Measurements from ENCODE around the gene RREB1. TPM values are rescaled to one million over a fixed set of nuclear protein-coding genes. Genes with fewer than 3 reads are reported as not detected.
A peak's percentile ranks its signal among the peaks of the same experiment; 100 is the strongest.

Gene RREB1
- total RNA-seq, 6 donors from 2014 or later = 44.2 to 112 (median 60.5) TPM

DNA sequence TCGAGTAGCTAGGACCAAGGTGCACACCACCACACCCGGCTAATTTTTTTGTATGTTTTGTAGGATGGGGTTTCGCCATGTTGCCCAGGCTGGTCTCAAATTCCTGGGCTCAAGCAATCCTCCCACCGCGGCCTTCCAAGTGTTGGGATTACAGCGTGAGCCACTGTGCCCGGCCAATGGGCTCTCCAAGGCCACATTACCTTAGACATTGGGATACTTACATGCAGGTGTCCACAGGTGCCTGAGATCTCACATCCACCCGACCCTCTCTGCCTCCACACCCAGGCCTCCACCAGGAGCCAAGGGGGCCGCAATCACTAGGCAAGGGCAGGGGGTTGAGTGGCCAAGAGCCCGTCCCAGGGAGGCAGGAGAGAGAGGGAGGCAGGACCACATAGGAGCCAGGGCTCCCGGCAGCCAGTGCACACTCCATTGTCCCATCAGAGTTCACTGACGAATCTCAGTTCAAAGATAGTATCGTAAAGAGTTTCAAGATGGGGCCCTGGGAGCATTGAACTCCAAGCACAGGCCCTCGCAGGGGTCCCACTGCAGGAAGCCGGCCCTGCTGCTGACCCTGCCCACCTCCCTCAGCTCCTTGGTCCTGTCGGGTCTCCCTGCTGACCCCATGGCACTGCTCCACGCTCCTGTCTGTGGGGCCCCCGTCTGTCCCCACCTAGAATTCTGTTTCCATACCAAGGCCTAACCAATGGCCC lies 149.9 kb downstream of the RREB1 start:
- H3K4me1 ChIP-seq = peaks cover 22 to 25% (median 23%) of the 10 kb centered on the region in 4 donors
- H3K27me3 ChIP-seq = no peaks in the 10 kb centered on the region
- H3K27ac ChIP-seq = no peak overlapping the region
- DNase-seq = no peak
- H3K4me3 ChIP-seq = no peak overlapping the region
- 90 to 97% methylated on average over 18 of the region's 18 CpGs for WGBS, 2 donors
- no peaks in the 10 kb centered on the region for H3K36me3 ChIP-seq
- H3K9me3 ChIP-seq = peaks cover 0 to 16% (median 9%) of the 10 kb centered on the region in 4 donors
- no peak for ATAC-seq (ENCODE audit: low FRiP score in 2 of 2)
- TF ChIP-seq, protein P1, sequence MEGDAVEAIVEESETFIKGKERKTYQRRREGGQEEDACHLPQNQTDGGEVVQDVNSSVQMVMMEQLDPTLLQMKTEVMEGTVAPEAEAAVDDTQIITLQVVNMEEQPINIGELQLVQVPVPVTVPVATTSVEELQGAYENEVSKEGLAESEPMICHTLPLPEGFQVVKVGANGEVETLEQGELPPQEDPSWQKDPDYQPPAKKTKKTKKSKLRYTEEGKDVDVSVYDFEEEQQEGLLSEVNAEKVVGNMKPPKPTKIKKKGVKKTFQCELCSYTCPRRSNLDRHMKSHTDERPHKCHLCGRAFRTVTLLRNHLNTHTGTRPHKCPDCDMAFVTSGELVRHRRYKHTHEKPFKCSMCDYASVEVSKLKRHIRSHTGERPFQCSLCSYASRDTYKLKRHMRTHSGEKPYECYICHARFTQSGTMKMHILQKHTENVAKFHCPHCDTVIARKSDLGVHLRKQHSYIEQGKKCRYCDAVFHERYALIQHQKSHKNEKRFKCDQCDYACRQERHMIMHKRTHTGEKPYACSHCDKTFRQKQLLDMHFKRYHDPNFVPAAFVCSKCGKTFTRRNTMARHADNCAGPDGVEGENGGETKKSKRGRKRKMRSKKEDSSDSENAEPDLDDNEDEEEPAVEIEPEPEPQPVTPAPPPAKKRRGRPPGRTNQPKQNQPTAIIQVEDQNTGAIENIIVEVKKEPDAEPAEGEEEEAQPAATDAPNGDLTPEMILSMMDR (IDR thresholded peaks at IDR 0.05) = no peak
- TF ChIP-seq EP300 (IDR thresholded peaks at IDR 0.05) = no peak
- no peak for TF ChIP-seq POLR2AphosphoS5 (IDR thresholded peaks at IDR 0.05)
- no peak for TF ChIP-seq POLR2A (IDR thresholded peaks at IDR 0.05)

GRCh38 chr6:7258231-7258763 lies 150.5 kb downstream of the RREB1 start:
- WGBS, 2 donors = 80 to 82% methylated on average over 8 to 9 of the region's 9 CpGs
- Histone ChIP-seq H3K4me3 (no peak overlapping the region), H3K27ac (no peak overlapping the region), H3K27me3 (no peaks in the 10 kb centered on the region), H3K36me3 (no peaks in the 10 kb centered on the region), H3K9me3 (peaks cover 0 to 16% (median 9%) of the 10 kb centered on the region in 4 donors), H3K4me1 (peaks cover 22 to 25% (median 23%) of the 10 kb centered on the region in 4 donors)
- ATAC-seq (ENCODE audit: low FRiP score in 2 of 2) = no peak
- TF ChIP-seq, protein P1 (IDR thresholded peaks at IDR 0.05) = no peak
- no peak for TF ChIP-seq POLR2A (IDR thresholded peaks at IDR 0.05)
- no peak for TF ChIP-seq POLR2AphosphoS5 (IDR thresholded peaks at IDR 0.05)
- TF ChIP-seq EP300 (IDR thresholded peaks at IDR 0.05) = no peak
- DNase-seq = no peak

GRCh38 chr6:7260291-7261031 lies 152.7 kb downstream of the RREB1 start:
- Histone ChIP-seq H3K4me1 (peaks cover 13 to 16% (median 15%) of the 10 kb centered on the region in 4 donors), H3K27me3 (no peaks in the 10 kb centered on the region), H3K9me3 (peaks cover 0 to 11% (median 8%) of the 10 kb centered on the region in 4 donors), H3K4me3 (peak overlapping the region; percentile 50 to 73 (median 72)), H3K27ac (peak overlapping the region; percentile 72 to 83 (median 81)), H3K36me3 (no peaks in the 10 kb centered on the region)
- DNase-seq = no peak
- 58 to 68% methylated on average over 11 to 12 of the region's 13 CpGs for WGBS, 2 donors
- peak; percentile 15 for ATAC-seq (ENCODE audit: low FRiP score in 2 of 2)
- TF ChIP-seq POLR2A (IDR thresholded peaks at IDR 0.05) (no peak), EP300 (IDR thresholded peaks at IDR 0.05) (no peak)

DNA sequence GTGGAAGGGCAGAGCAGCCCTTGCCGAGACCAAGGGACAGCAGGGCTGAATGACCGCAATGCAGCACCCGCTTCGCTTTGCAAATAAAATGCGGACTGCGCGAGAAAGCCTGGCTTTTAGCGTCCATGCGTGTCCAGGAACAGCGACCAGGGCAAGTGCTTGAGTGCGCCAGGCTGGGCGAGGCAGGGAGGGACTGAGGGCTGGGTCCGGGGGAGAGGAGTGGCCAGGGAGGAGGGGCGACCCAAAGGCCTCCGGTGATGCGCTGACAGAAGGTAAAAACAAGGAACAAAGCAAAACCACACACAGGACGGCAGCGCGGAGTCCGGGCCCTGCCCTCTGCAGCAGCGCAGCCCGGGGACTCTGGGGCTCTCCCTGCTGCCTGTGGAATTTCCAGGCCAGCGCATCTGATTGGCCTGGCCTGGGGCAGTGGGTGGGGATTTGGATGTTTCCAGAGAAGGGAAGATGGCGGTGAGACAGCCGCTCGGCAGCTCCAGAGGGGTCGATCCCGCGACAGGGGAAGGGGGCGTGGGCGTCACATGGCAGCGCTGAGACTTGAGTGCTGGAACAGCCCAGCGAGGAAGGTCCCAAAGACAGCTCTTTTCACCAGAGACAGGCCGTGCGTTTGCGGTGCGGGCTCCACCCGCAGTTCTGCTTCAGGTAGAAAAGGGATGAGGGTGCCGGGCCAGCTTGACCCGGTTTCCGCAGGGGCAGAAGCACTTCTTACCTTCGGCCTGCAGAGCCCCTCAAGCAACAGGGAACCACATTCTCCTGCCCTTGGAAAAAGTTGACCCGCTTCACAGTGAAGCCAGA lies 153.5 kb downstream of the RREB1 start:
- Histone ChIP-seq H3K4me1 (peaks cover 13 to 16% (median 15%) of the 10 kb centered on the region in 4 donors), H3K4me3 (peak overlapping the region; percentile 50 to 73 (median 72)), H3K27me3 (no peaks in the 10 kb centered on the region), H3K36me3 (no peaks in the 10 kb centered on the region), H3K27ac (peak overlapping the region; percentile 72 to 83 (median 81)), H3K9me3 (peaks cover 0 to 4% (median 2%) of the 10 kb centered on the region in 4 donors)
- peak; percentile 96 to 97 for ATAC-seq (ENCODE audit: low FRiP score in 2 of 2)
- 3 to 4% methylated on average over 35 to 43 of the region's 43 CpGs for WGBS, 2 donors
- peak; percentile 90 to 91 for DNase-seq
- TF ChIP-seq, protein P1 (IDR thresholded peaks at IDR 0.05) = no peak
- TF ChIP-seq EP300 (IDR thresholded peaks at IDR 0.05) (no peak), POLR2A (IDR thresholded peaks at IDR 0.05) (peak in 3 of 4 donors; percentile 31 to 78 (median 45)), POLR2AphosphoS5 (IDR thresholded peaks at IDR 0.05) (peak; percentile 41 to 71)

All from upper lobe of left lung (tissue), 6 donors.